ENCODE data around the gene PNMA3.
"Not testable (repeated sequence)": the region's sequence is repeated elsewhere in the genome, so short reads cannot be mapped to it uniquely, and the experiment has no call there.

Gene PNMA3

DNA sequence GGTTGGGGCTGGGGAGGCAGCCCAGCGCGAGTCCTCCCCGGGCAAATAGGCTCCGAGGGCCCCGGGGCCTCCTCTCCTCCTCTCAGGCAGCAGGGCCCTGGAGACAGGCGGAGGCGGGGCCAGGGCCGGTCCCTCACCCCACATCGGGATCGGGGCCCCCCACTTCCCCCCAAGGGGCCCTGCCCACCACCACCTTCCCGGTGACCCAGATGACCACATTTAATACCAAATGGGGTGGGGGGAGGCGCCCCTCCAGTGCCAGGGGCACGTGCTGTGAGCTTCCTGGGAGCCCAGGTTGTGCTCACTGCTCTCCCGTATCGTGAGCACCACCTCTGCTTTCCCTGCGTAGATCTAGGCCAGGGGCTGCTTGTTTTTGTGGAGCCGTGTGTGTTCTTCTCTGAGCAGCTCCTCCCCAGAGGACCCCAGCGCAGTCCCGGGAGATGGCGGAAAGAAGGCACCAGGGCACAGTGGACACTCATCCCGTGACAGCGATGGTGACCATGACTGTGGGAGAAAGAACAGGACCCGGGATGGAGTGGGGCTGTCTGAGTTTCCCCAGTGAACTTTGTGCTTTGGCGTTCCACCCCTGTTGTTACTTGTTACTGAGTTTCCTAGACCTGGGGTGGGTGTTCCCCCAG is 18.1 kb downstream of the PNMA3 start:
- no peak for DNase-seq

DNA sequence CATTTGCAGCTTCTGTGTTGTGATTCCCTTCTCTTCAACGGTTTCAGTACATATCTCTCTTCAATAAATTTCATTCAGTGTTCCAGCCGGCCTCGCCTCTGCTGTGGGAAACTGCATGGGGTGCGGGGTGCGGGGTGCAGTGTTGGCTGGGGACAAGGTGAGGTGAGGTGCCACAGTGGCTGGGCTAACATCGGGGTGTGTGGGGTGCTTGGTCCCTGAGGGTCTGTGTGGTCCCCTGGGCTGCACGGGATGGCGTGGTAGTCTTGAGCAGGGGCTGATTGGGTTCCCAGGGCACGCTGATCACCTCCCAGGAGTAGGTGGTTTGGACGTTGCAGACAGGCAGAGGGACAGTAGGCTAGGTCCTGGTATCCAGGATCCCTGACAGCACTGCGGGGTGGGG is 18.7 kb downstream of the PNMA3 start:
- no peak for DNase-seq

DNA sequence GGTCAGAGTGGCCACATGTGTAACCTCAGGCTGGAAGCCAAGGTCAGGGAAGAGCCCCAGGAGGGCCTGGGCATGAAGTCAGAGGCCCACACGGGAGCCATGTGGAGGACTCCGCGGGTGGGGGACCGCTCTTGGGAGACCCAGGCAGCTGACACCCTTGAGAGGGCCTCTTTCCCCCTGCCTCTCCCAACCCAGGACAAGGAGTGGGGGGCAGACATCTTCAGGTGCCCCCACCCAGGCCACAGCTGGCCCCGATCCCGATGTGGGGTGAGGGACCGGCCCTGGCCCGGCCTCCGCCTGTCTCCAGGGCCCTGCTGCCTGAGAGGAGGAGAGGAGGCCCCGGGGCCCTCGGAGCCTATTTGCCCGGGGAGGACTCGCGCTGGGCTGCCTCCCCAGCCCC is 19.1 kb downstream of the PNMA3 start:
- DNase-seq: no peak

DNA sequence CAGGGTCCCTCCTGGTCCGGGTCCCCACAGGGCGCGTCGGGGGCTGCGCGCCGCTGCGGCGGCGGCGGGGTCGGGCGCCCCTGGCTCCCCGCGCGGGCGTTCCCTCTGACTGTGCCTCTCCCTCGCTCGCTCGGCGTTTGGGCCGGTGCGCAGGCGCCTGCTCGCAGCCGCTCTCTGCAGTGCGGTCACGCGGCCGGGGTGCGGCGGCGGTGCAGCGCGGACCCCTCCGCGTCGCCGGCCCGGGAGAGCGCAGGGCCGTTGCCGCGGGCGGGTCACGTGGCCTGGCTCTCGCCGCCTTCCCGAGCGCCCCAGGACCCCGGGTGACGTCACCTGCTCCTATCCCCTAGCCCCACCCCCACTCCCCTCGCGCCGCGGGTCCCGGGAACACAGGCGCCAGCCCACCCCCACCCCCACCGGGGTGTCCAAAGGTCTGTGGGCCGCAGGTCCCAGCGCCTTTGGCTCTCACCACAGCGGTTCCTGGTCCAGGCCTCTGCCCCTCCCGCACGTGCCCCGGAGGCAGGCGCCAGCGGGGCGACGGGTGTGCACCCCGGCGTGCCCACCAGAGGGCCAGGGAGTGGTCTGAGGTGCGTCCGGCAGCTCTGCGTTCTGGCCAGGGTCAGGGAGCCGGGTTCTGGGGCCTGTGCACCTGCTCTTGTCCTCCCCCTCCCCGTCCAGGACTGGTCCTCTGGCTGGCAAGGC is 21.3 kb downstream of the PNMA3 start:
- not testable (repeated sequence) for DNase-seq

DNA sequence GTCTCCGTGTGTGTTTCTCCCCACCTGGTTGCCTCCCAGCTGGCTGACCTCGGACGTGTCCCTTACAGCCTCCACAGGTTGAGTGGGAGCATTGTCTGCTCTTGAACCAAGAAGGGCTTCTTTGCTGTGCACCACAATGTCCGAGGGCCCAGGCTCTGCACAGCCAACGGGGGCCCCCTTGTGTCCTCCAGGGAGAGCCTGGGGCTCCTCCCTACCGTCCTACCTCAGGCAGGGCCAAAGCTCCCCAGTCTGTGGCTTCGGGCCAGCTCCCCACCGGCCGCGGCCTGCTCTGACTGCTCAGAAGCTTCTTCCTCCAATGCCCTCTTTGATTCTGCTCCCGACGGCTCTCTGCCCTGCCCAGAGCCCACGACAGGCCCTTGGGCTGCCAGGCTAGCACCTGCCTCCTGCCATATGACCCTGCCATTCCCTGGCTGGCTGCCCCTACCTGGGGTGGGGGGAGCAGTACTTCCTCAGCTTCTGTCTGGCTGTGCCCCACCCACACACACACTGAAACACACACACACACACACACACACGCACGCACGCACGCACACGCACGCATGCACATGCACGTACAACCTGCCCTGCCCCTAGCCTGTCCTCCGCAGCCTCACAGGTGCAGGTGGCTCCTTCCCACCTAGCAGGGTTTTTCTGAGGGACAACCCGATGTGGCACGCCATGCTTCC is 27.1 kb downstream of the PNMA3 start:
- DNase-seq: not testable (repeated sequence)

DNA sequence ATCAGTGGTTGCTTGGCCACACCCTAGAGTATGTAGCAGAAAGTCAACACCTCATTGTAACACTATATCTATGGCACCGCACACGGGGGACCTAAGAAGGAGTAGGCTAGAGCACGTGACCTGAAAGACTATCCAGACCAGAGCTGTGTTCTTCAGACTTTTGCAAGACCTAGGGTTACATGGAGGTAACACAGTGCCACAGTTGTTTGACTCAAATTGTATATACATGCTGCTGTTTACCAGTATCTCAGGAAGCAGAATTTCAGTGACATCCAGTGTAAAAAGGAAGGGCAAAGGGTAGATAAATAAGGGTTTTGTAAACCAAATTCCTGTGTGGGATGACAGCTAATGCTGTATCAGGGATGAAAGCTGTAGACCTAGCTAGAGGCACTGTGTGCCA is 46.1 kb downstream of the PNMA3 start:
- no peak for DNase-seq

DNA sequence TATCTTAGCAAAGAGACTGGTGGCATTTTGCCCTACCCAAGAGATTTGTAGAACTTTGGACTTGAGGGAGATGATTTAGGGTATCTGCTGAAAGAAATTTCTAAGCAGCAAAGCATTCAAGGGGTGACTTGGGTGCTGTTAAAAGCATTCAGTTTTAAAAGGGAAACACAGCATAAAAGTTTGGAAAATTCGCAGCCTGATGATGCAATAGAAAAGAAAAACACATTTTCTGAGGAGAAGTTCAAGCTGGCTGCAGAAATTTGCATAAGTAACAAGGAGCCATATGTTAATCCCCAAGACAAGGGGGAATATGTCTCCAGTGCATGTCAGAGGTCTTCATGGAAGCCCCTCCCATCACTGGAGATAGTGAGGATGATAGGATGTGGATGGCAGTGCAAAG is 48.7 kb downstream of the PNMA3 start:
- DNase-seq: not testable (repeated sequence)

DNA sequence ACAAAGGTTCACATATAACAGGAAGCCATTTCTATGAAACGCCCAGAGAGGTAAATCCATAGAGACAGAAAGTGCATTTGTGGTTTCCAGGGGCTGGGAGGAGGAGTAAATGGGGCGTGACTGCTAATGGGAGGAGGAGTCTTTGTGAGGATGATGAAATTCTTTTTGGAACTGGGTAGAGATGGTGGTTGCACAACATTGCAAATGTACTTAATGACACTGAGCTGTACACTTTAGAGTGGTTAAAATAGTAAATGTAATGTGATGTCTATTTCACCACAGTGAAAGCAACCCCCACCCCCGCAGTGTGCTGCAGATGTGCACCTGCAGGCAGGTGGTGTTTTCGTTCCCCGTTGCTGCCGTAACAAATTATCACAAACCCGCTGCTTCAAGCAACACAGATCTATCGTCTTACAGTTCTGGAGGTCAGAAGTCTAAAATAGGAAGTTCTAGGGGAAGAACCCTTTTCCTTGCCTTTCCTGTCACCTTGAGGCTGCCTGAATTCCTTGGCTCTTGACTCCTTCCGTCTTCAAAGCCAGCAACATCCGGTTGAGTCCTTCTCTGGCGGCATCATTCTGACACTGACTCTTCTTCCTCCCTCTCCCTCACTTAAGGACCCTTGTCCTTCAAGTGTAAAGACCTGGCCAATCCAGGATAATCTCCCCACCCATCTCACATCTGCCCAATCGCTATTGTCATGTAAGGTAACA is 50.0 kb downstream of the PNMA3 start:
- DNase-seq: not testable (repeated sequence)
